Measurements from ENCODE around the gene MARS2.

Gene MARS2

DNA sequence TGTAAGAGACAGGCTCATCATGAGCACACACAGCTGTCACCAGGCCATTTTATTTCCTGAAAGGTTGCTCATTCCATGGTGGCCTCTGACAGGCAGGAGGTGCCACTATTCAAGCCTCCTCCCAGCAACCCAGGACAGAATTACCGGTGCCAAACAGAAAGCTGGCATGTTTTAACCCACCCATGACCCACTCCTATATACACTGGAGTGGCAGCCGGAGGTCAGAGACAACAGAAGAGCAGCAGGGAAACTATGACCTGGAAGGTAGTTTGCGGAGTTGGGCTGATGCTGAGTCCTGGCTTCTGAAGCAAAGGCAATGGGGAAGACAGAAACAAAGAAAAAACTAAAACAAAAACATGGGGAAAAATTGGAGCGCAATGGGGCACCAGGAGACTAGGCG, 32.1 kb upstream of the MARS2 start:
- DNase-seq (ENCODE audit: insufficient read length, low spot score) = no peak
- TF ChIP-seq, protein P1, sequence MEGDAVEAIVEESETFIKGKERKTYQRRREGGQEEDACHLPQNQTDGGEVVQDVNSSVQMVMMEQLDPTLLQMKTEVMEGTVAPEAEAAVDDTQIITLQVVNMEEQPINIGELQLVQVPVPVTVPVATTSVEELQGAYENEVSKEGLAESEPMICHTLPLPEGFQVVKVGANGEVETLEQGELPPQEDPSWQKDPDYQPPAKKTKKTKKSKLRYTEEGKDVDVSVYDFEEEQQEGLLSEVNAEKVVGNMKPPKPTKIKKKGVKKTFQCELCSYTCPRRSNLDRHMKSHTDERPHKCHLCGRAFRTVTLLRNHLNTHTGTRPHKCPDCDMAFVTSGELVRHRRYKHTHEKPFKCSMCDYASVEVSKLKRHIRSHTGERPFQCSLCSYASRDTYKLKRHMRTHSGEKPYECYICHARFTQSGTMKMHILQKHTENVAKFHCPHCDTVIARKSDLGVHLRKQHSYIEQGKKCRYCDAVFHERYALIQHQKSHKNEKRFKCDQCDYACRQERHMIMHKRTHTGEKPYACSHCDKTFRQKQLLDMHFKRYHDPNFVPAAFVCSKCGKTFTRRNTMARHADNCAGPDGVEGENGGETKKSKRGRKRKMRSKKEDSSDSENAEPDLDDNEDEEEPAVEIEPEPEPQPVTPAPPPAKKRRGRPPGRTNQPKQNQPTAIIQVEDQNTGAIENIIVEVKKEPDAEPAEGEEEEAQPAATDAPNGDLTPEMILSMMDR (IDR thresholded peaks at IDR 0.05; ENCODE audit: insufficient read depth, missing control alignments) = no peak
- FAIRE-seq = no peak

DNA sequence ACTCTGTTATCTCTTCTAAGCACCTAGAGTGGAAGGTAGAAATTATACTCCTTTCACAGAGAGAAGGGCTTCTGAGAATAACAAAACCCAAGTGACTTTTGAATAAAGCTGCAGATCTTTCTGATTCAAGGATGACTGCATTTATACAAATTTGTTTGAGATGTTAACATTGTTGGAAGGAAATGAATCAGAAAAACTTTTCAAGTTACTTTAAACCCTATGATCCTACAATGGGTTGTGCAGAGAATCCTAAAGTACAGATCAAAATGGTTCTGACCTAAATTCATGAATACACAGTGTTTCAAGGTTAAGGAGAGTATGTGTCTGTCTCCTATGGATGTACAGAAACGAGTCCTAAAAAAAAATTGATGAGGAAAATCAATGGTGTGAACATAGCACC, 31.6 kb upstream of the MARS2 start:
- no peak for DNase-seq (ENCODE audit: insufficient read length, low spot score)
- TF ChIP-seq, protein P1 (IDR thresholded peaks at IDR 0.05; ENCODE audit: insufficient read depth, missing control alignments) = no peak
- no peak for FAIRE-seq

DNA sequence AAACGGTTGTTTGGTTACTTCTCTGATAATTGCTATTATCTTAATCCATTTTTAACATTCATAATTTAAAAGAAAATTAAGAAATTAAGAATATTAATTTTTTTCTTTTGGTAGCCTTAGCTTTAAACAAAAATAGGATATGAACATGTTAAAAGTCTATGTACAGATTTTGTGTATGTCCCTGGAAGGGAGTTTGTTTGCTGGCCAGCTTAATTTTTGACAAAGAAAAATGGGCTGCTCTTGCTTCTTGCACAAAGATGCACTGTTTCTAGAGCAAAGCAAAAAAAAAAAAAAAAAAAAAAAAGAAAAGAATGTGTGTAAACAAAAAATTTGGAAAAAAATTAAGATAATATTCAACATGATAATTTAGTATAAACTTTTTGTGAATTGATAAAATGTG, 31.1 kb upstream of the MARS2 start:
- TF ChIP-seq, protein P1 (IDR thresholded peaks at IDR 0.05; ENCODE audit: insufficient read depth, missing control alignments) = no peak
- DNase-seq (ENCODE audit: insufficient read length, low spot score) = no peak
- no peak for FAIRE-seq

DNA sequence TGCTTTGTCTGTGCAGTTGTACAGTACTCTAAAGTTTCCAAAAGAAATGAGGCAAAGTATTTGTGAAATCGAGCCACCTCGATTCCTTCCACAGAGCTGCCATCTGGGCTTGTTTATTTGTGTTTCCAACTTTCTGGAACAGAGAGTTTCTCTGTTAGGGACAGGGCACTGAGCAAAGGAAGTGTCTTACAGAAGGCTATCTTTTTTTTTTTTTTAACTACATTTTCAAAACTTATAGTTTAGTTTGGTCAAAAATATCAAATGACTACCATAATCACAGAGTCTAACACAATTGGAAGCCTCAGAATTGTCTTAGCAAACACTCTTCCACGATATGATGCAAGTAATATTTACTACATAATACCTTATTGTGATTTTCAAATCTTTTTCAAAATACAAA, 30.6 kb upstream of the MARS2 start:
- FAIRE-seq (no peak), DNase-seq (ENCODE audit: insufficient read length, low spot score) (no peak)
- TF ChIP-seq, protein P1 (IDR thresholded peaks at IDR 0.05; ENCODE audit: insufficient read depth, missing control alignments) = no peak

DNA sequence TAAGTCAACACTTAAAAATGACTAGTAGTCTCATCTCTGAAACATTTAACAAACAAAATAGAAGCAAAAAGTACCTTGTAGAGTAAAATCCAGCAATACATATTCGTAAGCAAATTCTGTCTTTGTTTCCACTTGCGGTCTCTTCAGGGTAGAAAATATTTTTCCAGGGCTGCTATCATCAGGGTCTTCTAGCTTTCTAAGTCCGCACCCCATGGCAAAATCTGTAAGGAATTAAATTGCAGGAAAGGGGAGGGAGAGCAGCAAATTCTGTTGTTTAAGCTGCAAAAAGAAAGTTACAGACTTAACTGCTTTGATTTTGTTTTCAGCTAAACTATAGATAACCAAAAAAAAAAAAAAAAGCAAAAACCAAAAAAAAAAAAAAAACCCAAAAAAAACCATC, 29.9 kb upstream of the MARS2 start, which contains the start of gene RFTN2:
Gene RFTN2, minus strand, starts transcription at position 342 of the 400 bp plus-strand sequence. Its CDS starts 129 bp downstream, at position 213.
- DNase-seq (ENCODE audit: insufficient read length, low spot score) (no peak), FAIRE-seq (no peak)
- TF ChIP-seq, protein P1 (IDR thresholded peaks at IDR 0.05; ENCODE audit: insufficient read depth, missing control alignments) = no peak

DNA sequence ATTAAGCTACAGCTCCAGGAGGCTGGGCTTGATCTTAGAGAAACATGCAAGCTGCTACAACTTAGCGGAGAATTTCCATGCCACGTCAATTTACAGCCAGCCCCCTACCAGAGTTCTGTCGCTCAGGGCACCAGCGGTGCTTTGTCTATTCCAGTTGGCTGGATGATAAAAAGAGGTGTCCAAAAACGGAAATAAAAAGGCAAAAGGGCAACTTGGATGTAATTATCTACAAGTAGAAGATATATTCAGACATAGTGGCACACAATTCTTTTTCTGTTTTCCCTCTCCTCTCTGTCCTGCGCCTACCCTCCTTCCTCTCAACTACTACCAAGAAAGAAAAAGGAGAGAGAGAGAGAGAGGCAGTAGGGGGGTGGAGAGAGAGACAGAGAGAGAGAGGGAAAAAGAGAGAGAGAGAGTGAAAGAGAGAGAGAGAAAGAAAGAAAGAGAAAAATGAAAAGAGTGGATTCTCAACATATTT, 29.4 kb upstream of the MARS2 start:
- TF ChIP-seq, protein P1 (IDR thresholded peaks at IDR 0.05; ENCODE audit: insufficient read depth, missing control alignments) = no peak
- no peak for FAIRE-seq
- no peak for DNase-seq (ENCODE audit: insufficient read length, low spot score)

DNA sequence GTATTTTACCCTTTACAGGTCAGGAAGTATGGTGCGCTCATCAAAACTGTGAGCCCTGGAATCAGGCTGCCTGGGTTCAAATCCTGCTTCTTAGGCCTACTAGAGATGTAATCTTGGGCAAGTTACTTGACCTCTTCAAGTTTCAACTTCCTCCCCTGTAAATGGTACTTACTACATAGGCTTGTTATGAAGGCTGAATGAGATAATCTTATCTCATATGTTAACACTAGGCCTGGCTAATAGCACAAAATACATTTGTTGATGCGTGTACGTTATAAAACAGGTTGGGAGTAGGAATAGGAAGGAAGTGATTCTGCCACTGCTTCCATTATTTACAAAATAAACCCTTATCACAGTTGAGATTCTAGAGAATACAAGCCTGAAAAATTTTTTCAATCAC, 28.1 kb upstream of the MARS2 start:
- DNase-seq (ENCODE audit: insufficient read length, low spot score) = no peak
- FAIRE-seq = no peak
- TF ChIP-seq, protein P1 (IDR thresholded peaks at IDR 0.05; ENCODE audit: insufficient read depth, missing control alignments) = no peak

Data from D721Med (cell line).